NCI-H146 treated with DMSO at 0.1 percent for 48 hours (cell line): ENCODE measurements around the gene NHSL2.
A peak's percentile ranks its signal among the peaks of the same experiment; 100 is the strongest.
"Not testable (repeated sequence)": the region's sequence is repeated elsewhere in the genome, so short reads cannot be mapped to it uniquely, and the experiment has no call there.

Source experiments
- DNase-seq: peaks from one replicate; lab custom pipeline; 2025; ENCODE audit not compliant: unreplicated experiment; lab: John Stamatoyannopoulos, UW

Gene NHSL2

GRCh38 chrX:72158773-72159172 is 248.1 kb downstream of the NHSL2 start:
- no peak for DNase-seq

GRCh38 chrX:72159769-72160168 is 249.1 kb downstream of the NHSL2 start:
- DNase-seq, result no peak

GRCh38 chrX:72165551-72165950 is 254.9 kb downstream of the NHSL2 start:
- no peak for DNase-seq

GRCh38 chrX:72169008-72169728 is 258.5 kb downstream of the NHSL2 start:
- DNase-seq, result no peak

GRCh38 chrX:72176289-72176688 is 265.6 kb downstream of the NHSL2 start:
- DNase-seq, result not testable (repeated sequence)

- DNase-seq, result no peak
Observed at GRCh38 chrX:72176981-72177380, 266.3 kb downstream of the NHSL2 start.

- DNase-seq, result peak; percentile 42
Observed at GRCh38 chrX:72180539-72180938, 269.9 kb downstream of the NHSL2 start.

GRCh38 chrX:72181178-72182125 is 270.8 kb downstream of the NHSL2 start, which contains the start of gene PIN4:
PIN4 (plus strand) TSS chrX:72181757; CDS start chrX:72181786, 29 bp downstream.
- peak; percentile 94 for DNase-seq

- no peak for DNase-seq
Observed at GRCh38 chrX:72182924-72183323, 272.3 kb downstream of the NHSL2 start.

- DNase-seq, result no peak
Observed at GRCh38 chrX:72201836-72202536, 291.3 kb downstream of the NHSL2 start.
